H9 (cell line): ENCODE results near the gene KRT5. TPM values are rescaled to one million over a fixed set of nuclear protein-coding genes. Genes with fewer than 3 reads are reported as not detected.
"Not testable (repeated sequence)": the region's sequence is repeated elsewhere in the genome, so short reads cannot be mapped to it uniquely, and the experiment has no call there.

ENCODE experiments used
- DNase-seq: peaks from one replicate; pipeline ENCODE4 v3.0.0-alpha.2; 2017
- H2AFZ ChIP-seq: one replicate; pipeline ENCODE4 v1.6.1; 2013; ENCODE audit warnings: mild to moderate bottlenecking, low read length, control low read depth, moderate library complexity
- H2AK5ac ChIP-seq: 2 replicates; pipeline ENCODE4 v1.6.1; 2013; ENCODE audit warnings: low read length, control low read depth, mixed read lengths; ENCODE audit not compliant: insufficient read length
- H2BK120ac ChIP-seq: one replicate; pipeline ENCODE4 v1.6.1; 2013; ENCODE audit warnings: low read depth, mild to moderate bottlenecking, low read length, control low read depth, inconsistent platforms; ENCODE audit not compliant: poor library complexity, severe bottlenecking
- H2BK12ac ChIP-seq: 2 replicates; pipeline ENCODE4 v1.6.1; 2013; ENCODE audit warnings: low read length, control low read depth, mixed read lengths, low read depth; ENCODE audit not compliant: insufficient read length
- H2BK15ac ChIP-seq: 2 replicates; pipeline ENCODE4 v1.6.1; 2013; ENCODE audit warnings: low read depth, low read length, control low read depth
- H2BK20ac ChIP-seq: one replicate; pipeline ENCODE4 v1.6.1; 2013; ENCODE audit warnings: low read depth, mild to moderate bottlenecking, low read length, control low read depth, inconsistent platforms; ENCODE audit not compliant: poor library complexity, severe bottlenecking
- H2BK5ac ChIP-seq: 2 replicates; pipeline ENCODE4 v1.6.1; 2013; ENCODE audit warnings: low read length, control low read depth, mixed read lengths; ENCODE audit not compliant: insufficient read length
- H3K14ac ChIP-seq: 2 replicates; pipeline ENCODE4 v1.6.1; 2013; ENCODE audit warnings: low read length, control low read depth; ENCODE audit not compliant: insufficient read depth
- H3K18ac ChIP-seq: 2 replicates; pipeline ENCODE4 v1.6.1; 2013; ENCODE audit warnings: low read depth, mild to moderate bottlenecking, mixed read lengths, low read length, control low read depth; ENCODE audit not compliant: insufficient read length
- H3K23ac ChIP-seq: 2 replicates; pipeline ENCODE4 v1.6.1; 2013; ENCODE audit warnings: low read length, control low read depth, mixed read lengths, low read depth; ENCODE audit not compliant: insufficient read length
- H3K23me2 ChIP-seq: 2 replicates; pipeline ENCODE4 v1.6.1; 2013; ENCODE audit warnings: low read depth, mild to moderate bottlenecking, mixed read lengths, low read length, control low read depth; ENCODE audit not compliant: insufficient read length, poor library complexity, severe bottlenecking
- H3K27ac ChIP-seq: 2 replicates; pipeline ENCODE4 v1.5.1; 2013; ENCODE audit warnings: low read length, control low read depth, mixed read lengths, low read depth; ENCODE audit not compliant: insufficient read length
- H3K27me3 ChIP-seq: 2 replicates; pipeline ENCODE4 v1.6.1; 2013; ENCODE audit warnings: low read length, control low read depth, inconsistent platforms; ENCODE audit not compliant: insufficient read depth
- H3K4ac ChIP-seq: 2 replicates; pipeline ENCODE4 v1.6.1; 2013; ENCODE audit warnings: low read depth, mild to moderate bottlenecking, control low read depth, inconsistent platforms, low read length, moderate library complexity
- H3K4me1 ChIP-seq: 2 replicates; pipeline ENCODE4 v1.6.1; 2013; ENCODE audit warnings: low read length, control low read depth, inconsistent platforms; ENCODE audit not compliant: insufficient read depth
- H3K4me2 ChIP-seq: 2 replicates; pipeline ENCODE4 v1.6.1; 2013; ENCODE audit warnings: low read length, control low read depth, mixed read lengths; ENCODE audit not compliant: insufficient read length, insufficient read depth
- H3K56ac ChIP-seq: 2 replicates; pipeline ENCODE4 v1.6.1; 2013; ENCODE audit warnings: low read depth, mild to moderate bottlenecking, mixed read lengths, low read length, control low read depth; ENCODE audit not compliant: insufficient read length
- H3K79me1 ChIP-seq: 2 replicates; pipeline ENCODE4 v1.6.1; 2013; ENCODE audit warnings: low read depth, mild to moderate bottlenecking, moderate library complexity, low read length, control low read depth, inconsistent platforms; ENCODE audit not compliant: insufficient read depth, poor library complexity, severe bottlenecking
- H3K79me2 ChIP-seq: 2 replicates; pipeline ENCODE4 v1.6.1; 2013; ENCODE audit warnings: low read length, control low read depth, inconsistent platforms; ENCODE audit not compliant: insufficient read depth
- H3K9ac ChIP-seq: 2 replicates; pipeline ENCODE4 v1.6.1; 2013; ENCODE audit warnings: low read length, control low read depth, mixed read lengths; ENCODE audit not compliant: insufficient read length; ENCODE audit errors: extremely low read depth
- H3K9me3 ChIP-seq: one replicate; pipeline ENCODE4 v1.6.1; 2013; ENCODE audit warnings: low read depth, low read length, inconsistent platforms; ENCODE audit not compliant: control insufficient read depth
- H3T11ph ChIP-seq: one replicate; pipeline ENCODE4 v1.6.1; 2013; ENCODE audit warnings: mild to moderate bottlenecking, low read length, control low read depth, inconsistent platforms
- H4K20me1 ChIP-seq: one replicate; pipeline ENCODE4 v1.6.1; 2013; ENCODE audit not compliant: control insufficient read depth, insufficient read length, insufficient read depth
- H4K5ac ChIP-seq: 2 replicates; pipeline ENCODE4 v1.6.1; 2013; ENCODE audit warnings: low read depth, mild to moderate bottlenecking, mixed read lengths, low read length, control low read depth; ENCODE audit not compliant: insufficient read length
- H4K8ac ChIP-seq: replicated peaks from 2 replicates; pipeline ENCODE4 v1.6.1; 2013; ENCODE audit warnings: low read length, control low read depth, mixed read lengths, low read depth; ENCODE audit not compliant: insufficient read length
- H4K91ac ChIP-seq: 2 replicates; pipeline ENCODE4 v1.6.1; 2013; ENCODE audit warnings: low read depth, mild to moderate bottlenecking, moderate library complexity, mixed read lengths, low read length, control low read depth; ENCODE audit not compliant: insufficient read length
- H3K27ac Mint-ChIP-seq, 3 experiments: 2 replicates in 2 of 3; 3 replicates in 1 of 3; pipeline ENCODE4 v1.8.0; 2020 to 2021; ENCODE audit warnings: mixed read lengths in 3 of 3, mild to moderate bottlenecking in 1 of 3, moderate library complexity in 1 of 3
- H3K27me3 Mint-ChIP-seq: 2 replicates; pipeline ENCODE4 v1.8.0; 2021; ENCODE audit warnings: low read depth, mild to moderate bottlenecking, moderate library complexity, mixed read lengths
- H3K36me3 Mint-ChIP-seq, 3 experiments: 2 replicates in 2 of 3; 3 replicates in 1 of 3; pipeline ENCODE4 v1.8.0; 2020 to 2021; ENCODE audit warnings: low read depth in 3 of 3, mixed read lengths in 3 of 3; ENCODE audit not compliant: insufficient read depth in 1 of 3
- H3K4me1 Mint-ChIP-seq, 2 experiments: 2 replicates each; pipeline ENCODE4 v1.8.0; 2020; ENCODE audit warnings: mixed read lengths in 2 of 2
- H3K4me3 Mint-ChIP-seq, 2 experiments: 2 replicates in 1 of 2; 3 replicates in 1 of 2; pipeline ENCODE4 v1.8.0; 2020 to 2021; ENCODE audit warnings: mild to moderate bottlenecking in 2 of 2, mixed read lengths in 2 of 2, moderate library complexity in 1 of 2
- H3K9me3 Mint-ChIP-seq, 2 experiments: 2 replicates in 1 of 2; 3 replicates in 1 of 2; pipeline ENCODE4 v1.8.0; 2020; ENCODE audit warnings: mild to moderate bottlenecking in 2 of 2, mixed read lengths in 2 of 2, moderate library complexity in 1 of 2
- CTCF ChIP-seq: fragments of 200-600 bp; sonication (generic); conservative IDR thresholded peaks from 3 replicates; pipeline ENCODE4 v1.8.0; 2021; ENCODE audit warnings: antibody characterized with exemption, mild to moderate bottlenecking
- WGBS: extraction: QIAGEN DNeasy Blood & Tissue Kit; methylation state at CpG from one replicate; pipeline ENCODE4 v1.1.7; 2013; ENCODE audit warnings: missing lambda C conversion rate, low lambda C conversion rate, mixed read lengths; ENCODE audit not compliant: insufficient read length; ENCODE audit errors: extremely low coverage; 5-methylcytosine and 5-hydroxymethylcytosine counted together
- total RNA-seq: library from RNA; stranded (reverse); gene quantifications from 2 replicates; pipeline ENCODE4 v1.2.1, GENCODE V29; 2021

The KRT5 gene
- total RNA-seq, 1 experiment from 2014 or later = not detected

- Mint-ChIP-seq H3K4me3 (no peak within 1 kb of the TSS; a peak in 1 of 5 replicates), H3K9me3 (peaks cover 3 to 11% of the 10 kb centered on the region in 2 experiments), H3K27me3 (peaks cover 29% of the 10 kb centered on the region), H3K27ac (peak within 1 kb of the TSS in 1 of 3 experiments; percentile 65; a peak in 1 of 7 replicates), H3K36me3 (no peaks in the 10 kb centered on the region; a peak in 2 of 7 replicates), H3K4me1 (peaks cover 28 to 33% of the 10 kb centered on the region in 2 experiments)
- Histone ChIP-seq H3K4me1 (peaks cover 6% of the 10 kb centered on the region; the same call in 1 of the 2 replicates), H3K14ac (no peak within 1 kb of the TSS), H3K27me3 (no peaks in the 10 kb centered on the region), H3K79me1 (no peaks in the 10 kb centered on the region), H2BK5ac (no peak within 1 kb of the TSS), H2BK20ac (no peak within 1 kb of the TSS), H3K4ac (no peak within 1 kb of the TSS), H3K27ac (no peak within 1 kb of the TSS), H2AFZ (no peak within 1 kb of the TSS), H3K18ac (no peak within 1 kb of the TSS), H3K23me2 (no peaks in the 10 kb centered on the region), H3K4me2 (no peak within 1 kb of the TSS), H3K9me3 (no peaks in the 10 kb centered on the region), H3K79me2 (no peaks in the 10 kb centered on the region), H3K23ac (no peak within 1 kb of the TSS), H3T11ph (no peak within 1 kb of the TSS), H4K20me1 (no peaks in the 10 kb centered on the region), H4K91ac (no peak within 1 kb of the TSS), H3K56ac (no peak within 1 kb of the TSS), H2BK15ac (no peak within 1 kb of the TSS), H2BK120ac (no peak within 1 kb of the TSS), H3K9ac (no peak within 1 kb of the TSS), H4K5ac (no peak within 1 kb of the TSS), H2AK5ac (no peak within 1 kb of the TSS), H4K8ac (no peak within 1 kb of the TSS), H2BK12ac (no peak within 1 kb of the TSS)
- no CpG with 5 or more reads among the region's 2 CpGs for WGBS
- no peak for TF ChIP-seq CTCF
- no peak for DNase-seq
Measured at GRCh38 chr12:52493172-52493571, 27.0 kb downstream of the KRT5 start, which contains the start of gene KRT6A. Gene KRT6A, minus strand, starts transcription at chr12:52493257. Its CDS starts 69 bp downstream, at chr12:52493188.

GRCh38 chr12:52492405-52492804, 27.8 kb downstream of the KRT5 start:
- H3K4me1 ChIP-seq, H3K27ac ChIP-seq, H2BK15ac ChIP-seq, H3K56ac ChIP-seq, H3K79me1 ChIP-seq, H3K9ac ChIP-seq, H3K9me3 ChIP-seq, H3K4me2 ChIP-seq, H3K23ac ChIP-seq, H2BK120ac ChIP-seq, H3K4me3 Mint-ChIP-seq, DNase-seq, H3K14ac ChIP-seq, H3K79me2 ChIP-seq, H3K27me3 ChIP-seq, H4K5ac ChIP-seq, H2BK5ac ChIP-seq, H3K18ac ChIP-seq, H2BK12ac ChIP-seq, H2AK5ac ChIP-seq, H3K4ac ChIP-seq, H2BK20ac ChIP-seq, H4K8ac ChIP-seq, H2AFZ ChIP-seq, H3T11ph ChIP-seq, H3K23me2 ChIP-seq, H4K91ac ChIP-seq, H4K20me1 ChIP-seq, H3K36me3 Mint-ChIP-seq: not testable (repeated sequence)
- no CpG with 5 or more reads among the region's 6 CpGs for WGBS
- peak overlapping the region in 1 of 3 experiments; percentile 65; a peak in 1 of 7 replicates for H3K27ac Mint-ChIP-seq
- peaks cover 2 to 11% of the 10 kb centered on the region in 2 experiments for H3K9me3 Mint-ChIP-seq
- H3K27me3 Mint-ChIP-seq = peaks cover 29% of the 10 kb centered on the region
- H3K4me1 Mint-ChIP-seq = peaks cover 27 to 30% of the 10 kb centered on the region in 2 experiments
